ENCODE results near the gene NPHP4.

GRCh38 chr1:5961601-5962000 lies 30.6 kb downstream of the NPHP4 start:
- TF ChIP-seq TCF4 (CRISPR knock-in tag; IDR thresholded peaks at IDR 0.05; ENCODE audit: borderline replicate concordance), result no peak
- no peak for TF ChIP-seq ESRRG (CRISPR knock-in tag; IDR thresholded peaks at IDR 0.05)
- TF ChIP-seq CREB5 (CRISPR knock-in tag; IDR thresholded peaks at IDR 0.05; ENCODE audit: low read depth), result no peak
- TF ChIP-seq ZFP3 (CRISPR knock-in tag; IDR thresholded peaks at IDR 0.05), result no peak
- TF ChIP-seq ZC3H10 (CRISPR knock-in tag; IDR thresholded peaks at IDR 0.05), result no peak
- no peak for TF ChIP-seq OSR1 (CRISPR knock-in tag; IDR thresholded peaks at IDR 0.05)
- TF ChIP-seq PATZ1 (CRISPR knock-in tag; IDR thresholded peaks at IDR 0.05; ENCODE audit: borderline replicate concordance), result no peak
- no peak for TF ChIP-seq ZNF565 (CRISPR knock-in tag; conservative IDR thresholded peaks at IDR 0.05; ENCODE audit: low read depth)
- TF ChIP-seq ARNTL (CRISPR knock-in tag; IDR thresholded peaks at IDR 0.05; ENCODE audit: borderline replicate concordance, low read depth), result no peak
